Parathyroid adenoma (tissue), 2 donors: Measurements from ENCODE around the gene KIF26B.

Experiments
- H2AFZ ChIP-seq: fragments of 300-600 bp; sonication (generic); one replicate; pipeline ENCODE4 v1.7.0; 2017; ENCODE audit warnings: antibody characterized with exemption, mild to moderate bottlenecking
- H3K27ac ChIP-seq: fragments of 300-600 bp; sonication (generic); one replicate; pipeline ENCODE4 v1.7.0; 2017
- H3K27me3 ChIP-seq: fragments of 300-600 bp; sonication (generic); one replicate; pipeline ENCODE4 v1.7.0; 2017; ENCODE audit warnings: low read length; ENCODE audit not compliant: control insufficient read depth, insufficient read depth
- H3K36me3 ChIP-seq: fragments of 300-600 bp; sonication (generic); one replicate; pipeline ENCODE4 v1.7.0; 2017; ENCODE audit warnings: low read length; ENCODE audit not compliant: control insufficient read depth, insufficient read depth
- H3K4me1 ChIP-seq: fragments of 300-600 bp; sonication (generic); one replicate; pipeline ENCODE4 v1.7.0; 2017; ENCODE audit warnings: control low read depth
- H3K4me2 ChIP-seq: fragments of 300-600 bp; sonication (generic); one replicate; pipeline ENCODE4 v1.7.0; 2017; ENCODE audit warnings: low read length
- H3K4me3 ChIP-seq: fragments of 300-600 bp; sonication (generic); one replicate; pipeline ENCODE4 v1.7.0; 2017; ENCODE audit warnings: low read depth, low read length
- H3K79me2 ChIP-seq: fragments of 300-600 bp; sonication (generic); one replicate; pipeline ENCODE4 v1.7.0; 2017; ENCODE audit warnings: control low read depth
- H3K9ac ChIP-seq: fragments of 300-600 bp; sonication (generic); one replicate; pipeline ENCODE4 v1.7.0; 2017; ENCODE audit warnings: mild to moderate bottlenecking
- H3K9me3 ChIP-seq: fragments of 300-600 bp; sonication (generic); one replicate; pipeline ENCODE4 v1.7.0; 2017; ENCODE audit warnings: low read length; ENCODE audit not compliant: control insufficient read depth
- TF ChIP-seq, protein P1 (sequence below): fragments of 300-600 bp; sonication (generic); IDR thresholded peaks from one replicate; pipeline ENCODE4 v1.7.0; 2017; ENCODE audit warnings: antibody characterized with exemption, mild to moderate bottlenecking
- donor health status: primary hyperparathyroidism.

Gene KIF26B

GRCh38 chr1:245537992-245538391, 383.2 kb downstream of the KIF26B start:
- H2AFZ ChIP-seq: no peak overlapping the region
- H3K9ac ChIP-seq: no peak overlapping the region
- no peaks in the 10 kb centered on the region for H3K36me3 ChIP-seq
- no peaks in the 10 kb centered on the region for H3K4me1 ChIP-seq
- no peak overlapping the region for H3K4me2 ChIP-seq
- no peaks in the 10 kb centered on the region for H3K9me3 ChIP-seq
- H3K27me3 ChIP-seq: no peaks in the 10 kb centered on the region
- no peak overlapping the region for H3K27ac ChIP-seq
- TF ChIP-seq, protein P1, sequence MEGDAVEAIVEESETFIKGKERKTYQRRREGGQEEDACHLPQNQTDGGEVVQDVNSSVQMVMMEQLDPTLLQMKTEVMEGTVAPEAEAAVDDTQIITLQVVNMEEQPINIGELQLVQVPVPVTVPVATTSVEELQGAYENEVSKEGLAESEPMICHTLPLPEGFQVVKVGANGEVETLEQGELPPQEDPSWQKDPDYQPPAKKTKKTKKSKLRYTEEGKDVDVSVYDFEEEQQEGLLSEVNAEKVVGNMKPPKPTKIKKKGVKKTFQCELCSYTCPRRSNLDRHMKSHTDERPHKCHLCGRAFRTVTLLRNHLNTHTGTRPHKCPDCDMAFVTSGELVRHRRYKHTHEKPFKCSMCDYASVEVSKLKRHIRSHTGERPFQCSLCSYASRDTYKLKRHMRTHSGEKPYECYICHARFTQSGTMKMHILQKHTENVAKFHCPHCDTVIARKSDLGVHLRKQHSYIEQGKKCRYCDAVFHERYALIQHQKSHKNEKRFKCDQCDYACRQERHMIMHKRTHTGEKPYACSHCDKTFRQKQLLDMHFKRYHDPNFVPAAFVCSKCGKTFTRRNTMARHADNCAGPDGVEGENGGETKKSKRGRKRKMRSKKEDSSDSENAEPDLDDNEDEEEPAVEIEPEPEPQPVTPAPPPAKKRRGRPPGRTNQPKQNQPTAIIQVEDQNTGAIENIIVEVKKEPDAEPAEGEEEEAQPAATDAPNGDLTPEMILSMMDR: no peak
- no peaks in the 10 kb centered on the region for H3K79me2 ChIP-seq
- H3K4me3 ChIP-seq: no peak overlapping the region

DNA sequence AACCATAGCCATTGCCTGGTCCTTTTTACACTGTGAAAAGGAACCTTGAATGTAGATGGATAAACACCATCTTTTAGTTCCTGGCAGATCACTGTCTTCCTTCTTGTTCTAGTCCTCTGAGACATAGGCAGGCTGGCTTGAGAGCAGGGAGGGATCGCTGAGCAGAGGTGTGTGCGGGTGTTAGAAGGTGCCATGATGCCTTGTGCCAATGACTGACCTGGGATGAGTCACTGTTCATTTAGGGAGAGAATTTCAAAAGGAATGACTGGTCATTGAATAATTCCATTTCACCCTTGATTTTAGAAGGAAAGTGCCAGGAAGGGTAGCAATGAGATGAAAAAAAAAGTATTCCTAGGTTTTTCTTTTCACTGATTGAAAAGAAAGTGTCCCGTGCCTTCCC, 383.9 kb downstream of the KIF26B start:
- H3K4me2 ChIP-seq: no peak overlapping the region
- no peak overlapping the region for H2AFZ ChIP-seq
- TF ChIP-seq, protein P1: no peak
- H3K27ac ChIP-seq: no peak overlapping the region
- no peak overlapping the region for H3K9ac ChIP-seq
- no peak overlapping the region for H3K4me3 ChIP-seq
- H3K27me3 ChIP-seq: no peaks in the 10 kb centered on the region
- H3K4me1 ChIP-seq: no peaks in the 10 kb centered on the region
- H3K9me3 ChIP-seq: no peaks in the 10 kb centered on the region
- H3K36me3 ChIP-seq: no peaks in the 10 kb centered on the region
- no peaks in the 10 kb centered on the region for H3K79me2 ChIP-seq

DNA sequence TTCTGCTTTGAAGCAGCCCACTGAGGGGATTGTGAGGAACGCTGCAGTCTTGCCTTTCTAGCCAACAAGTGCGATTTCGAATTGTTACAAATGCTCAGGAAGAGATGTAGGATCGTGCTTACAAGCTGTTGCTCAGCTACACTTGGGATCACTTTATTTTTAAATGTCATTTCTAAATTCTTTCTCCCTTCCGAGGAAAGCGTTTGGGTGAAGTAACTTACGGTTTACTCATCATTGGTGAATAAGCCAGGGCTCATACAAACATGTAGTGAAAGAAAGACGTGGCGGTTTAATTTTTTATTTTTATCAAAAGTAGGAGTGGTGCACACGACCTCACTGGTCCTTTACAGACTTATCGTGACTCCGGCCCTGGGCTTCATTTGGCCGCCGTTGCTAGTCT, 386.6 kb downstream of the KIF26B start:
- TF ChIP-seq, protein P1: no peak

GRCh38 chr1:245542365-245542764, 387.6 kb downstream of the KIF26B start:
- TF ChIP-seq, protein P1: no peak

More for the DNA sequence above, 386.6 kb downstream of the KIF26B start:
- Histone ChIP-seq H3K4me1 (no peaks in the 10 kb centered on the region), H3K4me2 (no peak overlapping the region), H3K27ac (no peak overlapping the region), H2AFZ (no peak overlapping the region), H3K27me3 (no peaks in the 10 kb centered on the region), H3K9ac (no peak overlapping the region), H3K4me3 (no peak overlapping the region), H3K9me3 (no peaks in the 10 kb centered on the region), H3K79me2 (no peaks in the 10 kb centered on the region), H3K36me3 (no peaks in the 10 kb centered on the region)

DNA sequence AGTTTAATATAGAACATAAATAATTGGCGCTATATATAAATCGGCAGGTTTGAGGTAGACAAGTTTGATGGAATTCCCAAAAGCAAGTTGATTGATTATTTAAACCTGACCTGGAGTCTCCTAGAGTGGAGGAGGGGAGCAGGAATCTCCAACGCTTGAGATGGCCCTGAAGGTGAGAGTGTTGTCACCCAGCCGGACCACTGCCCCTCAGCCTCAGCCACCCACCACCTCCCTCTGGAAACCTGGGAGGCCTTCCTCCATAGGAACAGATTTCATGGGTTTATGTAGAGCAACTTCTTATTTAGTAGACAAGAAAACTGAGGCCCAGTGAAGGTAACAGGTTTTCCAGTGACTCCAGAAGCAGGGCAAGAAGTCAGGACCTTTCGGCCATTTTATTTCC, 389.5 kb downstream of the KIF26B start:
- TF ChIP-seq, protein P1: no peak
- Histone ChIP-seq H3K27ac (no peak overlapping the region), H3K4me1 (no peaks in the 10 kb centered on the region), H2AFZ (no peak overlapping the region), H3K9ac (no peak overlapping the region), H3K9me3 (no peaks in the 10 kb centered on the region), H3K4me2 (no peak overlapping the region), H3K4me3 (no peak overlapping the region), H3K36me3 (no peaks in the 10 kb centered on the region), H3K79me2 (no peaks in the 10 kb centered on the region), H3K27me3 (no peaks in the 10 kb centered on the region)

More at GRCh38 chr1:245542365-245542764, 387.6 kb downstream of the KIF26B start:
- Histone ChIP-seq H3K79me2 (no peaks in the 10 kb centered on the region), H3K27ac (no peak overlapping the region), H3K9me3 (no peaks in the 10 kb centered on the region), H3K9ac (no peak overlapping the region), H3K4me3 (no peak overlapping the region), H2AFZ (no peak overlapping the region), H3K4me2 (no peak overlapping the region), H3K36me3 (no peaks in the 10 kb centered on the region), H3K4me1 (no peaks in the 10 kb centered on the region), H3K27me3 (no peaks in the 10 kb centered on the region)
